NCI-H2029 (cell line): Measurements from ENCODE around the gene AIF1L.

Source experiments
- DNase-seq: peaks from one replicate; lab custom pipeline; 2025; lab: John Stamatoyannopoulos, UW

AIF1L gene

GRCh38 chr9:131096269-131097125 lies at the start of gene AIF1L:
Gene AIF1L (plus strand): TSS chr9:131096531. CDS start chr9:131096630, 99 bp downstream.
- DNase-seq = peak; percentile 50

- DNase-seq = peak; percentile 45
Measured at GRCh38 chr9:131046581-131047202, 49.6 kb upstream of the AIF1L start.

DNA sequence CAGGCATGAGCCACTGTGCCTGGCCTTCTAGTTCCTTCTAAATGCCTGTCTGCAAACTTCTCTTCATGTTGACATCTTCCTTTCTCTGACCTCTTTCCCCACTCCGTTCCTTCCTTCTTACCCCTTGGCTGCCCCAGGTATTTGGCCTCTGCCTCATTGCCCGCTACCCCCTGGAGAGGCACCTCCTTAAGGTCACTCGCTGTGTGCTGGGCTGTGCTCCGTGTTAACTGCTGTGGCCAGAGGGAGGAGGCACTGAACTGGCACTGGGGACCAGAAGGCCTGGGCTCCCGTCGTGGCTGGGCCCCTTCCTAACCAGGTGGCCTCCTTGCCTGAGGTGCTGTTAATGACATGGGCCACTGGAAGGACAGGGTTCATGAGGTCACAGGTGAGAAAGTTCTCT lies 48.0 kb upstream of the AIF1L start:
- DNase-seq = no peak

DNA sequence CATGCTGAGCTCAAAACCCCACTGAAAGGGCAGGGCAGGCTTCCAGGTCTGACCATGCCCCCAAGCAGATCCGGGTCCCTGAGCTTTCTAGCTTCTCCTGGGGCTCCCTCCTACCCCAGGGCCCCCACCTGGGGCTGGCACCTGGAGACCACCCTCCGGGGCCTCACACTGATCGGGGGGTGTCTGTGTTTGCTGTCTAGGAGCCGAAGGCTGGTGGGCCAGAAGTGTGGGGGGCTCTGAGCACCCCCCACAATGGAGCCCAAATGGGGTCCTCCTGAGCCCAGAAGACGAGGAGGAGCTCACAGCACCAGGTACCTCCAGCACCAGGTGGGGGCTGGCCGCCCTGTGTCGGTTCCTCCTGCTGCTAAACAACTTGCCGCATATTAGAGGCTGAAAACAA lies 47.5 kb upstream of the AIF1L start:
- DNase-seq = no peak

DNA sequence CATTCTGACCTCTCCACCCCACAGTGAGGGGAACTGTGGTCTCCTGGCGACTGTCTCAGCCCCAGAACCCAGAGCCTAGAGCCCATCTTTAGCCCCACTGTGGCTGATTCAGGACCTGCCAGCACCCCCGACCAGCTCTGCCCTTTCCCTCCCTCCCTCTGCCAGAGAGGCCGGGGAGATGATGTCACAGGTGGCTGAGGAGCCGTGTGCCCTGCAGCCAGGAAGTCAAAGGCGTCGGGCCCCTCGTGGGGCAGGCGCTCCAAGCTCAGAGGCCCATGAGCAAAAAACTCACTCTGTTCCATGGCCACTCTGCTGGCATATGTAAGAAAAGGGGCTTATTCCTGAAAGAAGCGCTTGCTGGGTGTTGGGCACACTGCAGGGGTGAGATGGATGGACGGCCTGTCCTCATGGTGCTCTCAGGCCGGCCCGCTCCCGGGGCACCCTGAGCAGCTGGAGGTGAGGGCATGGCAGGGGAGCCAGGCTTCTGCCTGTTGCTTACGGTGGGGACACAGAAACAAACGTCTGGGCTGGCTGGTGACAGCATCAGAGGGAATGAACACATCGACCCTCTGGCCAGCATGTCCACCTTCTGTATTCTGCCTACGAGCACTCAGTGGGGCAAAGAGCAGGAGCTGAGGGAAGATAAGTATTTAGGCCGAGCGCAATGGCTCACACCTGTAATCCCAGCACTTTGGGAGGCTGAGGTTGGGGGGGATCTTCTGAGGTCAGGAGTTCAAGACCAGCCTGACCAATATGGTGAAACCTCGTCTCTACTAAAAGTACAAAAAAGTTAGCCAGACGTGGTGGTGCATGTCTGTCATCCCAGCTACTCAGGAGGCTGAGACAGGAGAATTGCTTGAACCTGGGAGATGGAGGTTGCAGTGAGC lies 46.3 kb upstream of the AIF1L start:
- DNase-seq = no peak

DNA sequence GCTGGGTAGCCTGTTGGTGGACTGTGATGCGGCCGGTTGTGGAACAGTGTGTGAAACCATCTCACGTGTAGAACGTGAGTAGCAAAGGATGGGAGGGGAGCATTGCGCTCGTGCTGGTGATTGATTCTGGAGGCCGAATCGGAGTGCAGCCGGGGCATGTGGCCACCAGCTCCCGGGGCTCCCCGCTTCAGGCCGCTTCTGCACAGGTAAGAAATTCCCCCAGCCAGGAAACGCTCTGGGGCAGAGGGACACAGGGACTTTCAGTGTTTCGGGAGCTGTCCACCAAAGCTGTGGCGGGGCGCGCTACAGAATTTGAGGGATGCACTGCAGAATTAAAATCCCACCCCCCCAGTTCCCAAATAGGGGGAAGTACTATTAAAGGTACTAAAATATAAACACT lies 45.5 kb upstream of the AIF1L start:
- DNase-seq = no peak

DNA sequence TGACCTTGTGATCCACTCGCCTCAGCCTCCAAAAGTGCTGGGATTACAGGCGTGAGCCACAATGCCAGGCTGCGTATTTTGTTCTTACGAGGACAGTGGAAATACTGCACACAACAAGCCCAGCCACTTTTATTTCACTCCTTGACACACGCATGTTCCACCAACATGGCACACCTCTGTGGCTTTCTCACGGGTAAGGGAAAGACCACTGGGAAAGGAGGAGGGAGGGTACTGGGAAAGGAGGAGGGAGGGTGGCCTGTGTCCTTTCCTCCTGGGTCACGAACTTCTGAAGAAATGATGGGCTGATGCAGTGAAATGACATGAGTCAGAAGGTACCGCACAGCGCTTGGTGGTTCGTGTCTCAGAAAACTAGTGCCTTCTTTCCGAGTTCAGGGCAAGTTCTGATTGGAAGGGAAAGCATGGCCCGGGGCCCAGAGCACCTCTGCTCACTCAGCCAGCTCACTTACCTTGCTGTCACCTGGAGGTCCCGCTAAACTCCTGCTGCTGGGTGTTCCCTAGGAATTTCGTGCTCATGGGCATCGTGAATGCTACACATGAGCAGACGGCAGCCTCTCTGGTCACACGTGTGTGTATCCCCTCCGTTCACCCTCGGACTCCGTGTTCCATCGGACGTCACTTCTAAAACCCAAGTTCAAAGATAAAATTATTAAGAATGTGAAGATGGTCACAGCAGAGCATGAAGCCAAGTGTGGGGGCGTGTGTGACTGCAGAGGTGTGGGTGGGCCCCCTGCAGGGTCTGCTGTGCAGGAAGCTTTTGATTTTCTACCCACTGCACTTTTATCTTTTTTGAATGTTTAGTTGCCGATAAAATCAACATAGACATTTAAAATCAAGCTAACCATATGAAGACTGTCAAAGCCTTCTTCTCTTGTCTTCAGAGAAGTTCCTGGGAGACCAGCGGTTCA lies 44.5 kb upstream of the AIF1L start:
- no peak for DNase-seq

DNA sequence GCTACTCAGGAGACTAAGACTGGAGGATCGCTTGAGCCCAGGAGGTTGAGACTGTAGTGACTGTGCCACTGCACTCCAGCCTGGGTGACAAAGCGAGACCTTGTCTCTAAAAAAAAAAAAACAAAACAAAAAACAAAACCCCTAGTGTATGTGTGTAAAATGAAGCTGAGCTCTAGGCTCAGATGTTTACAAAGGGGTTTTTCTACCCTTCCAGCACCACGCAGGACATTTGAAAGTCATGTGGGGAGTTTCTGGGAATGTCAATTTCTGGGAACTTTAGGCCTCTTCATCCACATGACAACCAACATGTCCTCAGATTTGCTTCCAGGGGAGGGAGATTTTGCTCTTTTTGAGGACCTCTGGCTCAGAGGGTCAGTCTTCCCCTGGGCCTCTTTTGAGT lies 42.4 kb upstream of the AIF1L start:
- no peak for DNase-seq

DNA sequence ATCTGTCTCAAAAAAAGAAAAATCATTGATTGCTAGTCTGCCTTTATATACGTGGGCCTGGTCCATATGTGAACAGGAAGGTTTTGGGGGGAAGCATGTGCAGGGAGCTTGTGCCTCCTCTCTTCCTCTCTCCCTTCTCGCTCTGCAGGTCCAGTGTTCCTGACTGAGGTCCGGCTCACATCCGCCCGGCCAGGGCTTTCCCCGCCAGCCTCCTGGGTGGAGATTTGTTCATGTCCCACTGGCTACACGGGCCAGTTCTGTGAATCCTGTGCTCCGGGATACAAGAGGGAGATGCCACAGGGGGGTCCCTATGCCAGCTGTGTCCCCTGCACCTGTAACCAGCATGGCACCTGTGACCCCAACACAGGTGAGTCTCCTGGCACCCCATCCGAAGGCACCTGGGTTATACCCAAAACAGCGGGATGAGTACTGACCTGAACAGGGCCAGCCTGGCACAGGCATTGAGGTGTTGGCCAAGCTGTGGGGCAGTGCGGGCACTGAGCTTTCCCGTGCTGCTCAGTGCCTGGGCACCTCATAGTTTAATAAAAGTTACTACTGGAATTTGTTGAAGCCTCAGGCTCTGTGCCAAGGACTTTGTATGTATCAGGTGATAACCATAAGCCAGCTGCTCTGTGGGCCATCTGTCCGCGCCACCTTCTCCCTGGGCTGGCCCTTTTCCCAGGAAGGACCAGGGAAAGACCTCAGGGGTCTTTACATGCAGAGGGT lies 39.4 kb upstream of the AIF1L start:
- DNase-seq = no peak

GRCh38 chr9:131060900-131061630 lies 35.3 kb upstream of the AIF1L start:
- DNase-seq = no peak

GRCh38 chr9:131062969-131063368 lies 33.4 kb upstream of the AIF1L start:
- DNase-seq = no peak

DNA sequence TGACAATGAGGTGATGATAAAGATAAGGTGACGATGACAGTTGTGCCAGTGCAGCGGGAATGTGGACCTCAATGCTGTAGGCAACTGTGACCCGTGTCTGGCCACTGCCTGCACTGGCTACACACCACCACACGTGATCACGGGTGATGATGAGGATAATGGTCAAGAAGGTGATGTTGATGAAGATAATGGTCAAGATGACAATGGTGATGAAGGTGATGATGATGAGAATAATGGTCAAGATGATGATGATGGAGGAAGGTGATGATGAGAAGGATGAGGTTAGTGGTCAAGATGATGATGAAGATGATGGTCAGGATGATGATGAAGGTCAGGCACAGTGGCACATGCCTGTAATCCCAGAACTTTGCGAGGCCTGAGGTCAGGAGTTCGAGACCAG lies 30.7 kb upstream of the AIF1L start:
- DNase-seq = no peak

DNA sequence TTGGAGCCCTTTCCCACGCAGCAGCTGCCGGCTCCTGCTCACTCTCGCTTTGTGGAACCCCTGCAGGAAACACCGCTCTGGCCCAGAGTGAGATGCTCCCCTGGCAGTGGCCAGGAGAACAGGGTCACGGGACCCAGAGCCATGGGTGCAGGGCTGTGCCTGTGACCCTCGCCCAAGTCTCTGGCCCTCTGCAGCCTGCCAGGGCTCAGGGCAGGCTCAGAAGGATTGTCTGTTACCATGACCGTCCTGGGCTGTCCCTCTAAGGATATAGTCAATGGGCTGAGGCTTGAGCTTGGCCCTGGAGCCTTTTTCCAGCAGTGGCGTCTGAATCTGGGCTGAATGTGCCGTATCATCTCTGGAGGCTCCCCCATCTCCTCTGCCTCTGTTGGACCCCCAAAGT lies 28.7 kb upstream of the AIF1L start:
- DNase-seq = no peak

DNA sequence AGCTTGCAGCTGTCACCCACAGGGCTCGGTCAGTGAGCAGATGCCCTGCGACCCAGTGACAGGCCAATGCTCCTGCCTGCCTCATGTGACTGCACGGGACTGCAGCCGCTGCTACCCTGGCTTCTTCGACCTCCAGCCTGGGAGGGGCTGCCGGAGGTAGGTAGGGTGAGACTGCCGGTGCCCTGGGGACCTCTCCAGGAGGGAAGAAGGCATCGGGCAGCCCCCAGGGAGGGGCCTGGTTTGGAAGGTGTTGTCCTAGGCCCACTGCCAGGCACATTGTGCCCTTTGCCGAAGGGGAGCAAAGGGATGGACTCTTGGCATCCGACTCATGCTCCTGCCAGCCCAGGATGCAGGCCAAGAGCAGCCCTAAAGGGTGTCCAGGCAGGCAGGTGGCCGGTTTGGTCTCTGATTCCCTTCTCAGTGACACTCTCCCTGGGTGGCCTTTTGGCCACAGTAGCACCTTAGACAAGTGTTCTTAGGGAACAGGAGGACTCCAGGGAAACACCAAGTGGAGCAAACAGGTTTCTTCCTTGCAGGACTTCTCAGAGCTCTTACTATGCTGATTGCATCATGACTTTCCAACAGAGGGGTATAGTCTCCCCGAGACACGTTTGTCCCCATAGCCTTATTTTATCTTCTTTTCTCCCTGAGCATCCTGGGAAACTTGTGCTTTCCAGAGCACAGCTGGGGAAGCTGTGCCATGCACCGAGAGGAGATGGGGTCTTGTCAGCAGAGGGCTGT lies 28.1 kb upstream of the AIF1L start:
- no peak for DNase-seq

DNA sequence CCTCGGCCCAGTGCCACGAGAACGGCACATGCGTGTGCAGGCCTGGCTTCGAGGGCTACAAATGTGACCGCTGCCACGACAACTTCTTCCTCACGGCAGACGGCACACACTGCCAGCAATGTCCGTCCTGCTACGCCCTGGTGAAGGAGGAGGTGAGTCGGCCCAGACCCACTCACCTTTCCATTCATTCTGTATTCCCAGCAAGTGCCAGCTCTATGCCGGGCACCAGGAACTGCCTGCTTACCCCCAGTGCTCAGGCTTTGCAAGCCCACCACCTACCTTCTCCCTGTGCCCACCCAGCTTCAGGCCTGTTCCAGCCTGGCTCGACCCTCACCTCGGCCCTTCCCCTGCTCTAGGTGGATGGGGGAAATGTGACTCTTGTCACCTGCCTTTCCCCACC lies 26.6 kb upstream of the AIF1L start:
- no peak for DNase-seq

- no peak for DNase-seq
Measured at GRCh38 chr9:131072107-131072870, 24.0 kb upstream of the AIF1L start.

DNA sequence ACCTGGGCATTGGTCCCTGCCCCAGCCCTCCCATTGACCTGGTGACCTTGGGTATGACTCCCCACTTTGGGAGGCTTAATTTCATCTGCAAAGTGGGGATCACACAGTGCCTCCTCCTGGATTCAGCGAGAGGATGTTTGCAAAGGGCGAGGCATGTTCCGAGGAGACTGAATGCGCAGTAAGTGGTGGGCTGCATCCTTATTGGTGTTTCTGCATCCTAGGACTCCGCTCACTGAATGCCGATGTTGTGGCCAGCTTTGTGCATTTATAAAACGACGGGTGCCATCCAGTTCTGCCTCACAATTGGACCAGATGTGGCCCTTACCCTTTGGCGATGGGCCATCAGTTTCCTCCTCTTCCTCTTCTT lies 23.5 kb upstream of the AIF1L start:
- DNase-seq = no peak

DNA sequence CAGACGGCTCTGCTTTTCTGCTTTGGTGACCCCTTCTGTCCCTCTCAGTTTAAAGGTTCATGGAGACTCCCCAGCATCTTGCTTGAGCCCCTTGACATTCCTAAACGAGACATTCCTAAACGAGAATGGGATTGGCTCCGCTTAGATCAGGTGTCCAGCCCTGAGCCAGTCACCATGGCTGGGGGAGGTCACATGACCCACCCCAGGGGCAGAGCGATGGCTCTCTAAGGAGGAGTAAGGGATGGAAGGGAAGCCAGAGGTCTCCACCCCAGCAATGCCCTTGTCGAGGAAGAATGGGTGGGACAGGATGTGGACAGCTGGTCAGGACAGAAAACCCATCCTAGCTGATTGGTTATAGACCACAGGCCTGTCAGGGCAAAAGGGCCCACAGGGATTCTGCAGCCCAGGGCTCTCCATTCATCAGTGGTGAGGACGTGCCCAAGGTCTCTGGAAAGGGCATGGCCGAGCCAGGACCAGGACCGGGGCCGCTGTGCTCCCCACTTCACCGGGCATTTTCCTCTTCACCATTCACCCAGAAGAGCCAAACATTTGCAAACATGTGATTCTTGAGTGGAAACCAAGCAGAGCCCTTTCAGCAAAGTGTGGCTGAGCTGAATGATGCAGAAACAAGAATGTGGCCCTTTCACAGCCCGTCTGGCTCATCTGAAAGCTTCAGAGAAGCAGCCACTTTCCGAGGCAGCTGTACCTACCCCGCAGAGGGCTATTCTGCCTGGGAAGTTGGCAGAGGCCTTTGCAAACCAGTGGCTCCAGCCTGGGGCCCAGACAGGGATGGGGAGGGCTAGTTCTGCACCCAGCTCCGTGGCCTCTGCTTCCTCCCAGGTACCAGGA lies 19.8 kb upstream of the AIF1L start:
- no peak for DNase-seq
